ENCODE results near the gene RFX8.
"Not testable (repeated sequence)": the region's sequence is repeated elsewhere in the genome, so short reads cannot be mapped to it uniquely, and the experiment has no call there.

Gene RFX8

GRCh38 chr2:101450965-101451364, 23.9 kb downstream of the RFX8 start:
- Histone ChIP-seq H3K4me1 (peaks cover 11% of the 10 kb centered on the region; the same call in 1 of the 2 replicates), H3K27me3 (no peaks in the 10 kb centered on the region), H4K20me1 (no peaks in the 10 kb centered on the region), H3K9me3 (0 out of 2 replicates have a peak, but pooled peaks cover 3% of the 10 kb centered on the region), H3K36me3 (no peaks in the 10 kb centered on the region), H3K27ac (no peak overlapping the region), H3K4me2 (no peak overlapping the region; the same call in 1 of the 2 replicates), H3K9ac (no peak overlapping the region), H3K4me3 (no peak overlapping the region)
- no peak for TF ChIP-seq Cebpa-rat (IDR thresholded peaks at IDR 0.05)

- peak overlapping the region; percentile 34 for H3K4me2 ChIP-seq
- H3K27me3 ChIP-seq = no peaks in the 10 kb centered on the region
- peaks cover 19% of the 10 kb centered on the region for H3K9me3 ChIP-seq
- no peak overlapping the region for H3K27ac ChIP-seq
- H3K4me3 ChIP-seq = no peak overlapping the region
- H3K4me1 ChIP-seq = peaks cover 11% of the 10 kb centered on the region; the same call in 1 of the 2 replicates
- H4K20me1 ChIP-seq = no peaks in the 10 kb centered on the region
- TF ChIP-seq Cebpa-rat (IDR thresholded peaks at IDR 0.05) = no peak
- H3K9ac ChIP-seq = no peak overlapping the region
- H3K36me3 ChIP-seq = no peaks in the 10 kb centered on the region
Observed at GRCh38 chr2:101446869-101447268, 28.0 kb downstream of the RFX8 start.

DNA sequence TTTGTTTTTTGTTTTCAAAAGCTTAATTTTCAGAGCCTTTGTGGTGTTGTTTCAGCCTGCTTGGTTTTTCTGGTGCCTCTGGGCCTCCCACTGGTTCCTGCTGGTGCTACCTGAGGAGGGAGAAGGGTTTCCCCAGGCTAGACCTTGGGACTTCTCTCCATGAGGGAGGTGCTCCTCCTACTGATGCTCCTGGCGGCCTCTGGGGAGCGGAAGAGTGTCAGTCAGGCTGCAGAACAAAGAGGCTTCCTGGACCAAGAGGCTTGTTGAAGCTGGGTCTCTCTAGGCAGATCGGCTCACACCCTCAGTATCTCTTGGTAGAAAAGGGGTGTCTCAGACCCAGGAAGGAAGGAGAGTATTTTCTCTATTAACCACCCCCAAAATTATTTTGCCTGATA, 32.2 kb downstream of the RFX8 start:
- Histone ChIP-seq H3K4me2 (no peak overlapping the region), H3K4me3 (no peak overlapping the region), H3K9ac (no peak overlapping the region), H3K9me3 (peaks cover 19% of the 10 kb centered on the region), H3K27me3 (no peaks in the 10 kb centered on the region), H3K36me3 (no peaks in the 10 kb centered on the region), H4K20me1 (no peaks in the 10 kb centered on the region), H3K4me1 (0 out of 2 replicates have a peak, but pooled peaks cover 6% of the 10 kb centered on the region), H3K27ac (no peak overlapping the region)
- TF ChIP-seq Cebpa-rat (IDR thresholded peaks at IDR 0.05) = no peak

- Histone ChIP-seq H3K4me2 (no peak overlapping the region), H3K9me3 (peaks cover 19% of the 10 kb centered on the region), H3K36me3 (no peaks in the 10 kb centered on the region), H3K4me1 (0 out of 2 replicates have a peak, but pooled peaks cover 5% of the 10 kb centered on the region), H3K4me3 (no peak overlapping the region), H3K9ac (no peak overlapping the region), H3K27me3 (no peaks in the 10 kb centered on the region), H4K20me1 (no peaks in the 10 kb centered on the region), H3K27ac (no peak overlapping the region)
- no peak for TF ChIP-seq Cebpa-rat (IDR thresholded peaks at IDR 0.05)
Observed at GRCh38 chr2:101442042-101442666, 32.8 kb downstream of the RFX8 start.

- no peaks in the 10 kb centered on the region for H3K27me3 ChIP-seq
- no peaks in the 10 kb centered on the region for H3K36me3 ChIP-seq
- H3K4me2 ChIP-seq = no peak overlapping the region
- H3K9me3 ChIP-seq = peaks cover 19% of the 10 kb centered on the region
- H3K4me1 ChIP-seq = peaks cover 5% of the 10 kb centered on the region
- H3K27ac ChIP-seq = no peak overlapping the region
- no peak overlapping the region for H3K9ac ChIP-seq
- no peak overlapping the region for H3K4me3 ChIP-seq
- no peaks in the 10 kb centered on the region for H4K20me1 ChIP-seq
- TF ChIP-seq Cebpa-rat (IDR thresholded peaks at IDR 0.05) = no peak
Observed at GRCh38 chr2:101440127-101440738, 34.7 kb downstream of the RFX8 start.

DNA sequence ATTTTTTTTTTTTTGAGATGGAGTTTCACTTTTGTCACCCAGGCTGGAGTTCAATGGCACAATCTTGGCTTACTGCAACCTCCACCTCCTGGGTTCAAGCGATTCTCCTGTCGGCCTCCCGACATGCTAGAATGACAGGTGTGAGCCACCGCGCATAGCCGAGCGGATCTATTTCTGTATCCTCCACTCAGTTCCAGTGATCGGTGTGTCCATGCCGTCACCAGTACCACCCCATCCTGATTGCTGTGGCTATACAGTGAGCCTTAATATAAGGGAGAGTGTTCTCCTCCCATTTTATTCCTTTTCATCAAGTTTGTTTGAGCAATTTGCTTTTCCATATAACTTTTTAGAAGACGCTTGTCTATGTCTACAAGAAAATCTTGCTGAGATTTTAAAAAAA, 35.2 kb downstream of the RFX8 start:
- Histone ChIP-seq H3K4me3 (no peak overlapping the region), H3K4me2 (no peak overlapping the region), H3K36me3 (no peaks in the 10 kb centered on the region), H3K27ac (no peak overlapping the region), H3K9ac (no peak overlapping the region), H3K27me3 (no peaks in the 10 kb centered on the region), H4K20me1 (no peaks in the 10 kb centered on the region), H3K4me1 (peaks cover 10% of the 10 kb centered on the region), H3K9me3 (peaks cover 14% of the 10 kb centered on the region)
- no peak for TF ChIP-seq Cebpa-rat (IDR thresholded peaks at IDR 0.05)

DNA sequence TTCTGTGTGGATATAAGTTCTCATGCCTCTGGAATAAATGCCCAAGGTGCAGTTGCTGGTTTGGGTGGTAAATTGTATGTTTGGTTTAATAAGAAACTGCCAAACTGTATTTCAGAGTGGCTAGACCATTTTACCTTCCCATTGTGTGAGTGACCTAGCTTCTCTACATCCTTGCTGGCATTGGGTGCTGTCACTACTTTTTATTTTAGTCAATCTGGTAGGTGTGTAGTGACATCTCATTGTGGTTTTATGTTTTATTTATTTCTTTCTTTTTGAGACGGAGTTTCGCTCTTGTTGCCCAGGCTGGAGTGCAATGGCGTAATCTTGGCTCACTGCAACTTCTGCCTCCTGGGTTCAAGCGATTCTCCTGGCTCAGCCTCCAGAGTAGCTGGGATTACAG, 36.4 kb downstream of the RFX8 start:
- not testable (repeated sequence) for H3K9ac ChIP-seq, H3K27ac ChIP-seq, H3K36me3 ChIP-seq, H3K27me3 ChIP-seq, H3K9me3 ChIP-seq, H3K4me2 ChIP-seq, H3K4me3 ChIP-seq, H4K20me1 ChIP-seq
- H3K4me1 ChIP-seq = peaks cover 14% of the 10 kb centered on the region

GRCh38 chr2:101435001-101435862, 39.7 kb downstream of the RFX8 start:
- TF ChIP-seq Cebpa-rat (IDR thresholded peaks at IDR 0.05) = no peak
- peak overlapping the region; percentile 45 for H3K4me3 ChIP-seq
- peak overlapping the region; percentile 54 for H3K9ac ChIP-seq
- H3K36me3 ChIP-seq = no peaks in the 10 kb centered on the region
- no peaks in the 10 kb centered on the region for H4K20me1 ChIP-seq
- no peaks in the 10 kb centered on the region for H3K9me3 ChIP-seq
- peaks cover 14% of the 10 kb centered on the region for H3K4me1 ChIP-seq
- H3K4me2 ChIP-seq = peak overlapping the region; percentile 76
- H3K27ac ChIP-seq = no peak overlapping the region
- H3K27me3 ChIP-seq = no peaks in the 10 kb centered on the region

- Histone ChIP-seq H3K4me2 (no peak overlapping the region), H3K36me3 (no peaks in the 10 kb centered on the region), H3K4me3 (no peak overlapping the region), H3K9ac (no peak overlapping the region), H3K9me3 (no peaks in the 10 kb centered on the region), H3K4me1 (peaks cover 14% of the 10 kb centered on the region), H4K20me1 (no peaks in the 10 kb centered on the region), H3K27me3 (no peaks in the 10 kb centered on the region), H3K27ac (no peak overlapping the region)
- TF ChIP-seq Cebpa-rat (IDR thresholded peaks at IDR 0.05) = no peak
Observed at GRCh38 chr2:101433465-101433864, 41.4 kb downstream of the RFX8 start.

Data from BLaER1 (cell line).